ENCODE measurements around the gene SLC47A2. TPM values are rescaled to one million over a fixed set of nuclear protein-coding genes. Genes with fewer than 3 reads are reported as not detected.

The SLC47A2 gene
- total and polyA plus RNA-seq, 2 of the 13 experiments (the other 11 are each of a cell fraction or from before 2014, with no cell fraction given), result 0.04 TPM; not detected in 1

GRCh38 chr17:19728084-19728495 is 11.7 kb upstream of the SLC47A2 start (continued):
- TF ChIP-seq, protein P1, sequence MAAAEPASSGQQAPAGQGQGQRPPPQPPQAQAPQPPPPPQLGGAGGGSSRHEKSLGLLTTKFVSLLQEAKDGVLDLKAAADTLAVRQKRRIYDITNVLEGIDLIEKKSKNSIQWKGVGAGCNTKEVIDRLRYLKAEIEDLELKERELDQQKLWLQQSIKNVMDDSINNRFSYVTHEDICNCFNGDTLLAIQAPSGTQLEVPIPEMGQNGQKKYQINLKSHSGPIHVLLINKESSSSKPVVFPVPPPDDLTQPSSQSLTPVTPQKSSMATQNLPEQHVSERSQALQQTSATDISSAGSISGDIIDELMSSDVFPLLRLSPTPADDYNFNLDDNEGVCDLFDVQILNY (CRISPR knock-in tag; conservative IDR thresholded peaks at IDR 0.05), result no peak
- TF ChIP-seq, protein P2, sequence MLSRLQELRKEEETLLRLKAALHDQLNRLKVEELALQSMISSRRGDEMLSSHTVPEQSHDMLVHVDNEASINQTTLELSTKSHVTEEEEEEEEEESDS (CRISPR knock-in tag; IDR thresholded peaks at IDR 0.05; ENCODE audit: borderline replicate concordance), result no peak
- TF ChIP-seq MATR3 (CRISPR knock-in tag; IDR thresholded peaks at IDR 0.05) (no peak), ZNF615 (CRISPR knock-in tag; IDR thresholded peaks at IDR 0.05; ENCODE audit: borderline replicate concordance) (no peak), RXRB (CRISPR knock-in tag; IDR thresholded peaks at IDR 0.05; ENCODE audit: borderline replicate concordance) (0 out of 2 replicates have a peak, but pooled peaks have one; percentile 25), SMAD3 (CRISPR knock-in tag; IDR thresholded peaks at IDR 0.05) (no peak), ZNF83 (CRISPR knock-in tag; IDR thresholded peaks at IDR 0.05; ENCODE audit: borderline replicate concordance) (no peak), MZF1 (CRISPR knock-in tag; IDR thresholded peaks at IDR 0.05; ENCODE audit: borderline replicate concordance) (no peak), ARID5B (CRISPR knock-in tag; IDR thresholded peaks at IDR 0.05) (peak; percentile 64; the same call in 1 of the 2 replicates), GABPB1 (CRISPR knock-in tag; IDR thresholded peaks at IDR 0.05) (peak; percentile 11; the same call in 1 of the 2 replicates), NCOR1 (IDR thresholded peaks at IDR 0.05; ENCODE audit: borderline replicate concordance, low read length) (no peak), ZNF768 (CRISPR knock-in tag; IDR thresholded peaks at IDR 0.05) (no peak), HNRNPLL (IDR thresholded peaks at IDR 0.05; ENCODE audit: low read depth, low read length, poor library complexity, severe bottlenecking) (no peak), RAD51 (IDR thresholded peaks at IDR 0.05; ENCODE audit: borderline replicate concordance) (no peak)
- TF ChIP-seq, protein P3, sequence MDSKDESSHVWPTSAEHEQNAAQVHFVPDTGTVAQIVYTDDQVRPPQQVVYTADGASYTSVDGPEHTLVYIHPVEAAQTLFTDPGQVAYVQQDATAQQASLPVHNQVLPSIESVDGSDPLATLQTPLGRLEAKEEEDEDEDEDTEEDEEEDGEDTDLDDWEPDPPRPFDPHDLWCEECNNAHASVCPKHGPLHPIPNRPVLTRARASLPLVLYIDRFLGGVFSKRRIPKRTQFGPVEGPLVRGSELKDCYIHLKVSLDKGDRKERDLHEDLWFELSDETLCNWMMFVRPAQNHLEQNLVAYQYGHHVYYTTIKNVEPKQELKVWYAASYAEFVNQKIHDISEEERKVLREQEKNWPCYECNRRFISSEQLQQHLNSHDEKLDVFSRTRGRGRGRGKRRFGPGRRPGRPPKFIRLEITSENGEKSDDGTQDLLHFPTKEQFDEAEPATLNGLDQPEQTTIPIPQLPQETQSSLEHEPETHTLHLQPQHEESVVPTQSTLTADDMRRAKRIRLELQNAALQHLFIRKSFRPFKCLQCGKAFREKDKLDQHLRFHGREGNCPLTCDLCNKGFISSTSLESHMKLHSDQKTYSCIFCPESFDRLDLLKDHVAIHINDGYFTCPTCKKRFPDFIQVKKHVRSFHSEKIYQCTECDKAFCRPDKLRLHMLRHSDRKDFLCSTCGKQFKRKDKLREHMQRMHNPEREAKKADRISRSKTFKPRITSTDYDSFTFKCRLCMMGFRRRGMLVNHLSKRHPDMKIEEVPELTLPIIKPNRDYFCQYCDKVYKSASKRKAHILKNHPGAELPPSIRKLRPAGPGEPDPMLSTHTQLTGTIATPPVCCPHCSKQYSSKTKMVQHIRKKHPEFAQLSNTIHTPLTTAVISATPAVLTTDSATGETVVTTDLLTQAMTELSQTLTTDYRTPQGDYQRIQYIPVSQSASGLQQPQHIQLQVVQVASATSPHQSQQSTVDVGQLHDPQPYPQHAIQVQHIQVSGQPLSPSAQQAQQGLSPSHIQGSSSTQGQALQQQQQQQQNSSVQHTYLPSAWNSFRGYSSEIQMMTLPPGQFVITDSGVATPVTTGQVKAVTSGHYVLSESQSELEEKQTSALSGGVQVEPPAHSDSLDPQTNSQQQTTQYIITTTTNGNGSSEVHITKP (CRISPR knock-in tag; IDR thresholded peaks at IDR 0.05; ENCODE audit: low read depth), result no peak
